Lower leg skin (tissue), 4 donors: ENCODE measurements around the gene AP5Z1. TPM values are rescaled to one million over a fixed set of nuclear protein-coding genes. Genes with fewer than 3 reads are reported as not detected.

ENCODE experiments used
- DNase-seq, 2 donors: peaks; one replicate each; pipeline ENCODE4 v3.0.0-alpha.2; 2019; ENCODE audit warnings: low spot score in 2 of 2
- H3K4me3 ChIP-seq: fragments of 200-600 bp; sonication (generic); 2 replicates; pipeline ENCODE4 v1.5.1; 2017; ENCODE audit warnings: mild to moderate bottlenecking, low read depth; ENCODE audit not compliant: poor library complexity, severe bottlenecking
- POLR2A ChIP-seq, 2 donors: fragments of 450-650 bp; IDR thresholded peaks; one replicate each; pipeline ENCODE4 v1.6.1; 2016 to 2017; ENCODE audit warnings: antibody characterized with exemption in 2 of 2, mild to moderate bottlenecking in 1 of 2, moderate library complexity in 1 of 2
- WGBS, 2 donors: methylation state at CpG; one replicate each; pipeline ENCODE4 v1.1.5; 2018; 5-methylcytosine and 5-hydroxymethylcytosine counted together
- intact Hi-C: fragments of 100-400 bp; cut with DNase I; formaldehyde crosslinking; loops from one replicate; pipeline ENCODE4 v1.15.0; 2023; ENCODE audit warnings: low total_unique reads
- total RNA-seq, 4 donors: library from RNA; depleted of rRNA; stranded (reverse); fragments of >200 nt; gene quantifications; one replicate each; pipeline ENCODE4 v1.1.0, GENCODE V29; 2016
- TF ChIP-seq, protein P1 (sequence below), 3 donors: fragments of 450-650 bp; IDR thresholded peaks; one replicate each; pipeline ENCODE4 v1.5.1; 2016; ENCODE audit warnings: antibody characterized with exemption in 3 of 3, mild to moderate bottlenecking in 3 of 3, moderate library complexity in 2 of 3

Gene AP5Z1, protein sequence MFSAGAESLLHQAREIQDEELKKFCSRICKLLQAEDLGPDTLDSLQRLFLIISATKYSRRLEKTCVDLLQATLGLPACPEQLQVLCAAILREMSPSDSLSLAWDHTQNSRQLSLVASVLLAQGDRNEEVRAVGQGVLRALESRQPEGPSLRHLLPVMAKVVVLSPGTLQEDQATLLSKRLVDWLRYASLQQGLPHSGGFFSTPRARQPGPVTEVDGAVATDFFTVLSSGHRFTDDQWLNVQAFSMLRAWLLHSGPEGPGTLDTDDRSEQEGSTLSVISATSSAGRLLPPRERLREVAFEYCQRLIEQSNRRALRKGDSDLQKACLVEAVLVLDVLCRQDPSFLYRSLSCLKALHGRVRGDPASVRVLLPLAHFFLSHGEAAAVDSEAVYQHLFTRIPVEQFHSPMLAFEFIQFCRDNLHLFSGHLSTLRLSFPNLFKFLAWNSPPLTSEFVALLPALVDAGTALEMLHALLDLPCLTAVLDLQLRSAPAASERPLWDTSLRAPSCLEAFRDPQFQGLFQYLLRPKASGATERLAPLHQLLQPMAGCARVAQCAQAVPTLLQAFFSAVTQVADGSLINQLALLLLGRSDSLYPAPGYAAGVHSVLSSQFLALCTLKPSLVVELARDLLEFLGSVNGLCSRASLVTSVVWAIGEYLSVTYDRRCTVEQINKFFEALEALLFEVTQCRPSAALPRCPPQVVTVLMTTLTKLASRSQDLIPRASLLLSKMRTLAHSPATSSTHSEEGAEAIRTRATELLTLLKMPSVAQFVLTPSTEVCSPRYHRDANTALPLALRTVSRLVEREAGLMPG
- 10 to 100 TPM; 43.1 to 87.4 (median 61.3) TPM for total RNA-seq

DNA sequence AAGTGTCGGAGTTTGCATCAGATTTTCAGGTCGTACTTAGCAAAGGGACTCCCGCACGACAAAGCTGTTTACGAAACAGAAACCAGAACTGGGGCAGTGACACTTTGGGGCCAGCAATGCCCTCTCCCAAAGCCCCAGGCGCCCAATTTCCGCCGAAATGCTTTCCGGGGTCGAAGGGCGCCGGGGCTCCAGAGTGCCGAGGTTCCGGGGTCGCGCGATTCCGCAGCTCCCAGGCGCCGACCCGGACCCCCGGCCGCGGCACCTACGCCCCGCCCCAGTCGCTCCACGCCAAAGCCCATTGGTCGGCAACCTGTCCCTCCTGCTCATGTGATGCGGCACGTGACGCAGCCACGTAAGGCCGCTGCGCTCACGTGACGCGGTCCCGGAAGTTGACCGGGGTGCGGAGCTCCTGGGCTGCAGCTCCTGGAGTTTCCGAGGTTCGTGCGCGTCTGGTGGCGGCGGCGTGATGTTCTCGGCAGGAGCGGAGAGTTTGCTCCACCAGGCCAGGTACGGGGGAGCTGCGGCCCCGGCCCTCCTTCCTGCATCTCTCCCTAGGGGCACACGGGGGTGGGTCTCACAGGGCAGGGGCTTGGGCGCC, at the start of gene AP5Z1:
Gene AP5Z1 (plus strand): TSS at position 374 of the 598 bp plus-strand sequence. CDS start 93 bp downstream, at position 467.
- intact Hi-C loops = no loop called here
- TF ChIP-seq, protein P1, sequence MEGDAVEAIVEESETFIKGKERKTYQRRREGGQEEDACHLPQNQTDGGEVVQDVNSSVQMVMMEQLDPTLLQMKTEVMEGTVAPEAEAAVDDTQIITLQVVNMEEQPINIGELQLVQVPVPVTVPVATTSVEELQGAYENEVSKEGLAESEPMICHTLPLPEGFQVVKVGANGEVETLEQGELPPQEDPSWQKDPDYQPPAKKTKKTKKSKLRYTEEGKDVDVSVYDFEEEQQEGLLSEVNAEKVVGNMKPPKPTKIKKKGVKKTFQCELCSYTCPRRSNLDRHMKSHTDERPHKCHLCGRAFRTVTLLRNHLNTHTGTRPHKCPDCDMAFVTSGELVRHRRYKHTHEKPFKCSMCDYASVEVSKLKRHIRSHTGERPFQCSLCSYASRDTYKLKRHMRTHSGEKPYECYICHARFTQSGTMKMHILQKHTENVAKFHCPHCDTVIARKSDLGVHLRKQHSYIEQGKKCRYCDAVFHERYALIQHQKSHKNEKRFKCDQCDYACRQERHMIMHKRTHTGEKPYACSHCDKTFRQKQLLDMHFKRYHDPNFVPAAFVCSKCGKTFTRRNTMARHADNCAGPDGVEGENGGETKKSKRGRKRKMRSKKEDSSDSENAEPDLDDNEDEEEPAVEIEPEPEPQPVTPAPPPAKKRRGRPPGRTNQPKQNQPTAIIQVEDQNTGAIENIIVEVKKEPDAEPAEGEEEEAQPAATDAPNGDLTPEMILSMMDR (IDR thresholded peaks at IDR 0.05) = no peak
- TF ChIP-seq POLR2A (IDR thresholded peaks at IDR 0.05) = peak in 1 of 2 donors; percentile 70
- WGBS, 2 donors = 0% methylated on average over 8 to 23 of the region's 55 CpGs

DNA sequence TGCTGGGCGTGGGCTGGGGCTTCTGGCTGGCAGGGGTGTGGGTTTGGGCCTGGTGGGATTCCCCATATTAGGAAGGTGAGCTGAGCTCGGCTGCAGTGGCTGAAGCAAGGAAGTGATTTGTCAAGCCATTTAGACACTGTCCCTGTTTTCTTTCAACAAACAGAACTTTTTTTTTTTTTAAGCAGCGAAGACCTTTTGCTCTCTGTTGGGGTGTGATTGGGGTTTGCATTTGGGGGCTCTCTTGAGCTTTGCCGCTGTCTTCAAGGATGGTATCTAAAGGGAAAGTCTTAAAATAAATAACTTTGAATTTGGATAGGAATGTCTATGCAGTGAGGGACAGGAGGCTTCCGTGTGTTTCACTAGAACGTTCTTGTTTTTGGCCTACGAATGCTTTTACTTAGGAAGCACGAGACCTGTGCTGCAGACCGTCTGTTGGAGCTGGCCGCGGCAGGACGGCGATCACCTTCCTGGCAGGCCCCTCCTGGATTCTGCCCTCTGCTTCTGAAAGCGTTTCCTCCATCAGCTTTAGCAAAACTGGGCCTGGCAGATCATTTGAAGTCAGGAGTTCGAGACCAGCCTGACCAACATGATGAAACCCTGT, 49.5 kb upstream of the AP5Z1 start:
- TF ChIP-seq, protein P1 (IDR thresholded peaks at IDR 0.05) = no peak
- H3K4me3 ChIP-seq = peak overlapping the region; percentile 23
- DNase-seq = no peak
- intact Hi-C loops = no loop called here
- 39 to 55% methylated on average over 15 of the region's 15 CpGs for whole genome bisulfite sequencing, 2 donors

More for the DNA sequence above, at the start of gene AP5Z1:
- DNase-seq = peak; percentile 95 to 99
- peak within 1 kb of the TSS; percentile 87 for H3K4me3 ChIP-seq

DNA sequence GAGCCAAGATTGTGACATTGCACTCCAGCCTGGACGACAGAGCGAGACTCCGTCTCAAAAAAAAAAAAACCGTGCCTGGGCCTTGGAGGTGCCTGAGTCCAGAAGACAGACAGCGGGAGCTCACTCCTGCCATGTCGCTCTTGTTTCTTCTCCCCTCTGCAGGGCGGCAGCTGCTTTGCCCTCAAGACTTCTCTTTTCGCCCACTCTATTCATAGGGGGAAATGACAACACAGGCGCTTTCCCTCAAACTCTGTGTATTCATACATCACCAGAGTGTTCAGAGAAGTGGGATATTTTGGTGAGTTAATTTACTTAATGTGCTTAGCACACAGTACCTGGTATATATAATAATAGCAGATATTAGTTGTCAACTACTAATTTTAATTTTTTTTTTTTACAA, 48.9 kb upstream of the AP5Z1 start:
- TF ChIP-seq, protein P1 (IDR thresholded peaks at IDR 0.05) = no peak
- no peak for TF ChIP-seq POLR2A (IDR thresholded peaks at IDR 0.05)
- H3K4me3 ChIP-seq = no peak overlapping the region
- no peak for DNase-seq
- intact Hi-C loops = no loop called here
- WGBS, 2 donors = 84 to 97% methylated on average over 9 of the region's 9 CpGs

DNA sequence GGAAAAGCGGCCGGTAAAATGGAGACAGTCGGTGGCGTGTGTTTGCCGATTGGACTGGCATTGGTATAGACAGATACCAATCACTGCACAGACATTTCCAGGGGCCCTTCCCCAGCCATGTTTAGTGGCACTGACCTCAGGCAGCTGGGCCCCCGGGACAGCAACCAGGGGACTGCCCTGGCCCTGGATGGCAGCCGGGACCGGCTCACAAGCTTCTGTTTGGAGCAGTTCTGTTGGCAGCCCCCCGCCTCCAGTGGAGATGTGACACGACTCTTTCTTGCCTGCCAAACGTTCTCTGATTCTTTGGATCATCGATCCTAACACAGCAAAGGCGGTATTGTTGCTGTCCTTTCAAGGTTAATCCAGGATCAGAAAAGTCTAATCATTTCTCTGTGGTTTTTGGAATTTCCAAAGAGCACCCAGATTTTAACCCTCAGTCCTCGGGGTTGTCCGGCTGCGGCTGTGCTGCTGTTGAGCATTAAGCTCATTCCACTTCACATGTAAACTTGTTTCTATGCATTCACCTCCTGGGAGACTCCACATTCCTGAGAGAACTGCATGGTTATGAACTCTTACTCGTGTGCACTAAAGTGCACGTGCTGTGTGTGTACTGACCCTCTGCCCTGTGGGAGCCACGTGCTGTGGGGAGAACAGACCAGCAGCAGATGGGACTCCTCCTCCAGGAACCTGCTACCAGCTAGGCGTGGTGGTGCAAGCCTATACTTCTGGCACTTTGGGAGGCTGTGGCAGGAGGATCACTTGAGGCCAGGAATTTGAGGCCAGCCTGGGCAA, 47.3 kb upstream of the AP5Z1 start:
- H3K4me3 ChIP-seq = no peak overlapping the region
- TF ChIP-seq POLR2A (IDR thresholded peaks at IDR 0.05) = no peak
- TF ChIP-seq, protein P1 (IDR thresholded peaks at IDR 0.05) = no peak
- 89% methylated on average over 20 of the region's 20 CpGs for WGBS, 2 donors
- no peak for DNase-seq
- intact Hi-C loops = no loop called here

DNA sequence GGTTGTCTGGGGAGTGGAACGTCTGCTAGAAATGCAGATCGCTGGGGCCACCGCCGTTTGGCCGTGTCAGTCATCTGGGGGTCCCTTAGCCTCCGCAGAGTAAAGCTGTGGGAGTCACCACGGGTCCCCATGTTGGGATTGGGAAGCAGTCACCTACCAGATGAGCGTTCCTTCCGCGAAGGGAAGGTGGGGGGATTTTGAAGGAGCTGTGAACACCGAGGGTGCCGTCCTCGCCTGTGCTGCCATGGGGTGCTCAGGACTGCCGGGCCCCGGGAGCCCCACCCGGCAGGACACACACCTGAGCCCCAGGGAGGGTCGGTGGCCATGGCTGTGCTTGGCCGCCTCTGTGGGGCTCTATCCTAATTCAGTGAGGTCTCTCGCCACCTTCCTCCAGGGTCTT, 46.2 kb upstream of the AP5Z1 start:
- TF ChIP-seq, protein P1 (IDR thresholded peaks at IDR 0.05) = no peak
- TF ChIP-seq POLR2A (IDR thresholded peaks at IDR 0.05) = no peak
- 88 to 95% methylated on average over 19 of the region's 19 CpGs for WGBS, 2 donors
- intact Hi-C loops = no loop called here
- DNase-seq = no peak
- H3K4me3 ChIP-seq = no peak overlapping the region
